OCI-LY1 (cell line): ENCODE measurements around the gene ACTC1.

Experiments used
- H2AFZ ChIP-seq: fragments of 200-600 bp; sonication (generic), shearing (Covaris generic); 2 replicates; pipeline ENCODE4 v1.6.0; 2014; ENCODE audit warnings: antibody characterized with exemption, mild to moderate bottlenecking, low read length
- H3F3A ChIP-seq: fragments of 200-600 bp; sonication (generic), shearing (Covaris generic); 2 replicates; pipeline ENCODE4 v1.6.0; 2014; ENCODE audit warnings: mild to moderate bottlenecking, antibody characterized with exemption, low read length, moderate library complexity; ENCODE audit not compliant: insufficient read depth
- H3K27ac ChIP-seq: fragments of 200-600 bp; sonication (generic); 2 replicates; pipeline ENCODE4 v1.5.1; 2014; ENCODE audit warnings: low read length, mixed run types, mild to moderate bottlenecking, low read depth; ENCODE audit not compliant: poor library complexity, severe bottlenecking
- H3K27me3 ChIP-seq: fragments of 200-600 bp; sonication (generic); 2 replicates; pipeline ENCODE4 v1.6.0; 2014; ENCODE audit warnings: antibody characterized with exemption, mild to moderate bottlenecking, low read length, moderate library complexity; ENCODE audit not compliant: insufficient read depth
- H3K36me3 ChIP-seq: fragments of 200-600 bp; sonication (generic); 2 replicates; pipeline ENCODE4 v1.6.1; 2014; ENCODE audit warnings: mild to moderate bottlenecking, antibody characterized with exemption, low read length, moderate library complexity, mixed read lengths; ENCODE audit not compliant: insufficient read depth
- H3K4me1 ChIP-seq: fragments of 200-600 bp; sonication (generic); 2 replicates; pipeline ENCODE4 v1.5.1; 2014; ENCODE audit warnings: mild to moderate bottlenecking, low read length, moderate library complexity; ENCODE audit not compliant: insufficient read depth, severe bottlenecking
- H3K4me2 ChIP-seq: fragments of 200-600 bp; sonication (generic), shearing (Covaris generic); 2 replicates; pipeline ENCODE4 v1.6.1; 2014; ENCODE audit warnings: low read length
- H3K4me3 ChIP-seq: fragments of 200-600 bp; sonication (generic); 2 replicates; pipeline ENCODE4 v1.5.1; 2014; ENCODE audit warnings: low read length, low read depth, mild to moderate bottlenecking, mixed read lengths; ENCODE audit not compliant: poor library complexity, severe bottlenecking
- H3K79me2 ChIP-seq: fragments of 200-600 bp; shearing (Covaris generic); 2 replicates; pipeline ENCODE4 v1.6.1; 2016; ENCODE audit warnings: mixed run types, low read length, mixed read lengths; ENCODE audit not compliant: insufficient read depth
- H3K9ac ChIP-seq: fragments of 200-600 bp; sonication (generic), shearing (Covaris generic); 2 replicates; pipeline ENCODE4 v1.6.1; 2014; ENCODE audit warnings: mild to moderate bottlenecking, low read length, mixed read lengths
- H3K9me2 ChIP-seq: fragments of 200-600 bp; sonication (generic), shearing (Covaris generic); 2 replicates; pipeline ENCODE4 v1.6.1; 2014; ENCODE audit warnings: low read depth, mild to moderate bottlenecking, low read length, mixed read lengths
- H3K9me3 ChIP-seq: fragments of 200-600 bp; shearing (Covaris generic); 2 replicates; pipeline ENCODE4 v1.6.1; 2014; ENCODE audit warnings: low read length, mixed read lengths
- H4K20me1 ChIP-seq: fragments of 200-600 bp; sonication (generic), shearing (Covaris generic); 2 replicates; pipeline ENCODE4 v1.6.0; 2016; ENCODE audit warnings: mild to moderate bottlenecking, low read length; ENCODE audit not compliant: insufficient read depth
- CTCF ChIP-seq: fragments of 200-600 bp; sonication (generic), shearing (Covaris generic); IDR thresholded peaks from 2 replicates; pipeline ENCODE4 v1.5.1; 2017; ENCODE audit warnings: mild to moderate bottlenecking, antibody characterized with exemption, low read length, moderate library complexity, mixed read lengths
- EZH2 ChIP-seq: fragments of 200-600 bp; sonication (generic), shearing (Covaris generic); IDR thresholded peaks from 2 replicates; pipeline ENCODE4 v1.8.0; 2017; ENCODE audit warnings: borderline replicate concordance, mixed run types, mild to moderate bottlenecking, antibody characterized with exemption, low read length, moderate library complexity, mixed read lengths

The ACTC1 gene

GRCh38 chr15:34820110-34820509 is 24.8 kb upstream of the ACTC1 start:
- Histone ChIP-seq H3K27me3 (peaks cover 3% of the 10 kb centered on the region; the same call in 1 of the 2 replicates), H2AFZ (no peak overlapping the region), H3K9me2 (no peaks in the 10 kb centered on the region), H3K4me2 (no peak overlapping the region), H3K36me3 (no peaks in the 10 kb centered on the region), H4K20me1 (no peaks in the 10 kb centered on the region), H3K9ac (no peak overlapping the region), H3K4me3 (no peak overlapping the region), H3F3A (no peaks in the 10 kb centered on the region), H3K27ac (no peak overlapping the region), H3K9me3 (no peaks in the 10 kb centered on the region), H3K79me2 (no peaks in the 10 kb centered on the region), H3K4me1 (no peaks in the 10 kb centered on the region)
- TF ChIP-seq CTCF = no peak
- TF ChIP-seq EZH2 = no peak

DNA sequence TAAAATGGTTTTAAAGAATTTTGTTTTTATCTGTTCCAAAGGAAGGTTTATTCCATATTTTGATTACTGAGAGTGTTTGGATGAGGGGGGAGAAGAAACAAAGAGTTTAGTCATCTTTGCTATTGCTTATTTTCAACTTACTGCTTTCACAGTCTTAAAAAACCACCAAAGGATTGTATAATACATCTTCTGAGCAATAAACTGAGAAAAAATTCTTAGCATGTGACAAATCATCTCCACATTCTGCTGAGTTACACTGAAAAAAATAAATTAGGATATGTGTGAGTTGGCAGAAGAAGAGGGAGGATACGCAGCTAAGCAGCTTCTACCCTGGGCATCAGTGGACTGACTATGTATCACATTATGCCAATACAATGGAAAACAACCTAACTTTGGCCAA is 23.2 kb upstream of the ACTC1 start:
- H3K27ac ChIP-seq = no peak overlapping the region
- no peak overlapping the region for H3K4me2 ChIP-seq
- no peak overlapping the region for H3K9ac ChIP-seq

GRCh38 chr15:34815836-34816235 is 20.5 kb upstream of the ACTC1 start:
- no peak overlapping the region for H3K4me2 ChIP-seq
- no peak overlapping the region for H2AFZ ChIP-seq
- H3F3A ChIP-seq = no peaks in the 10 kb centered on the region
- H3K4me3 ChIP-seq = no peak overlapping the region
- no peak overlapping the region for H3K9ac ChIP-seq
- peaks cover 3% of the 10 kb centered on the region; the same call in 1 of the 2 replicates for H3K27me3 ChIP-seq
- no peaks in the 10 kb centered on the region for H4K20me1 ChIP-seq
- no peaks in the 10 kb centered on the region for H3K9me3 ChIP-seq
- H3K4me1 ChIP-seq = no peaks in the 10 kb centered on the region
- TF ChIP-seq CTCF (no peak), EZH2 (no peak)
- no peak overlapping the region for H3K27ac ChIP-seq
- no peaks in the 10 kb centered on the region for H3K9me2 ChIP-seq
- no peaks in the 10 kb centered on the region for H3K79me2 ChIP-seq
- no peaks in the 10 kb centered on the region for H3K36me3 ChIP-seq

More for the DNA sequence above, 23.2 kb upstream of the ACTC1 start:
- no peaks in the 10 kb centered on the region for H3K4me1 ChIP-seq
- H3K9me2 ChIP-seq = no peaks in the 10 kb centered on the region
- H2AFZ ChIP-seq = no peak overlapping the region
- peaks cover 3% of the 10 kb centered on the region; the same call in 1 of the 2 replicates for H3K27me3 ChIP-seq
- no peak for TF ChIP-seq EZH2
- TF ChIP-seq CTCF = no peak
- no peaks in the 10 kb centered on the region for H4K20me1 ChIP-seq
- no peaks in the 10 kb centered on the region for H3K79me2 ChIP-seq
- no peak overlapping the region for H3K4me3 ChIP-seq
- H3F3A ChIP-seq = no peaks in the 10 kb centered on the region
- H3K9me3 ChIP-seq = no peaks in the 10 kb centered on the region
- H3K36me3 ChIP-seq = no peaks in the 10 kb centered on the region
